OCI-LY7 (cell line): ENCODE data around the gene GMNN. TPM values are rescaled to one million over a fixed set of nuclear protein-coding genes. Genes with fewer than 3 reads are reported as not detected.

ENCODE experiments used
- BruUV-seq: library from RNA; stranded (reverse); fragments of 400-500 nt; replicated peaks from 2 replicates; lab custom pipeline; 2021; lab: Mats Ljungman, UMichigan
- CTCF ChIA-PET: fragments of 300-600 bp; sonication (Branson Sonifier 250); formaldehyde crosslinking; loops from one replicate; lab custom pipeline; 2022; ENCODE audit warnings: antibody characterized with exemption; ENCODE audit not compliant: unreplicated experiment; lab: Charles Lee
- POLR2A ChIA-PET: fragments of 300-600 bp; sonication (Branson Sonifier 250); formaldehyde crosslinking; loops from one replicate; lab custom pipeline; 2022; ENCODE audit warnings: antibody characterized with exemption; lab: Charles Lee
- DNase-seq: peaks from one replicate; pipeline ENCODE4 v3.0.0-alpha.2; 2015; ENCODE audit warnings: low spot score
- H2AFZ ChIP-seq: fragments of 200-600 bp; sonication (generic), shearing (Covaris generic); 2 replicates; pipeline ENCODE4 v1.6.1; 2014; ENCODE audit warnings: mild to moderate bottlenecking, antibody characterized with exemption, low read length, moderate library complexity
- H3K27ac ChIP-seq: fragments of 200-600 bp; sonication (generic); 2 replicates; pipeline ENCODE4 v1.5.1; 2014; ENCODE audit warnings: mixed run types, low read depth, mild to moderate bottlenecking, moderate library complexity, low read length, inconsistent platforms; ENCODE audit not compliant: poor library complexity, severe bottlenecking
- H3K36me3 ChIP-seq: fragments of 200-600 bp; sonication (generic); 2 replicates; pipeline ENCODE4 v1.6.1; 2014; ENCODE audit warnings: mild to moderate bottlenecking, antibody characterized with exemption, low read length, moderate library complexity, mixed read lengths; ENCODE audit not compliant: insufficient read depth
- H3K4me1 ChIP-seq: fragments of 200-600 bp; sonication (generic); 2 replicates; pipeline ENCODE4 v1.5.1; 2014; ENCODE audit warnings: mild to moderate bottlenecking, low read length; ENCODE audit not compliant: insufficient read depth, poor library complexity, severe bottlenecking
- H3K4me2 ChIP-seq: fragments of 200-600 bp; sonication (generic); 2 replicates; pipeline ENCODE4 v1.6.1; 2014; ENCODE audit warnings: mild to moderate bottlenecking, low read length
- H3K4me3 ChIP-seq: fragments of 200-600 bp; sonication (generic); 2 replicates; pipeline ENCODE4 v1.5.1; 2014; ENCODE audit warnings: mild to moderate bottlenecking, low read depth, low read length; ENCODE audit not compliant: poor library complexity, severe bottlenecking
- H3K79me2 ChIP-seq: fragments of 200-600 bp; sonication (generic); 2 replicates; pipeline ENCODE4 v1.6.1; 2016; ENCODE audit warnings: low read depth, mild to moderate bottlenecking, low read length, moderate library complexity, mixed read lengths; ENCODE audit not compliant: insufficient read depth
- H3K9me2 ChIP-seq: fragments of 200-600 bp; sonication (generic); 2 replicates; pipeline ENCODE4 v1.6.1; 2016; ENCODE audit warnings: mild to moderate bottlenecking, low read length, mixed read lengths; ENCODE audit not compliant: insufficient read depth
- H3K9me3 ChIP-seq: fragments of 200-600 bp; sonication (generic); 2 replicates; pipeline ENCODE4 v1.6.1; 2014; ENCODE audit warnings: mild to moderate bottlenecking, mixed run types, low read length, mixed read lengths
- H4K20me1 ChIP-seq: fragments of 200-600 bp; sonication (generic); 2 replicates; pipeline ENCODE4 v1.6.1; 2014; ENCODE audit warnings: mild to moderate bottlenecking, antibody characterized with exemption, low read length, moderate library complexity, mixed read lengths; ENCODE audit not compliant: insufficient read depth
- CTCF ChIP-seq: fragments of 200-600 bp; sonication (generic); conservative IDR thresholded peaks from 2 replicates; pipeline ENCODE4 v1.5.1; 2014; ENCODE audit warnings: mild to moderate bottlenecking, antibody characterized with exemption, low read length, moderate library complexity, mixed read lengths
- EZH2phosphoT487 ChIP-seq: fragments of 200-600 bp; sonication (generic); IDR thresholded peaks from 2 replicates; pipeline ENCODE4 v1.6.1; 2018; ENCODE audit warnings: low read depth, borderline replicate concordance, mild to moderate bottlenecking, mixed run types, antibody characterized with exemption, low read length, moderate library complexity, mixed read lengths
- intact Hi-C: fragments of 100-400 bp; cut with micrococcal nuclease; formaldehyde crosslinking; loops from one replicate; pipeline ENCODE4 v1.10.0; 2022; ENCODE audit not compliant: unreplicated experiment
- total RNA-seq, 2 experiments: library from RNA; depleted of rRNA in 1 of 2; stranded (reverse); fragments of >200 nt in 1 of 2; shearing (Covaris generic) in 1 of 2; gene quantifications; 2 replicates each; pipeline ENCODE4 v1.2.3, GENCODE V29; 2014 to 2022

The GMNN gene
- total RNA-seq, 2 experiments from 2014 or later: 101 to 120 TPM

GRCh38 chr6:24799541-24799915 is 24.8 kb downstream of the GMNN start:
- POLR2A ChIA-PET: interaction anchor here (0.7 to 1.9 kb wide), 2 partner anchors 9 to 265 kb away, joined by 4 to 6 read pairs; no protein-coding TSS in a partner anchor
- no peak for DNase-seq
- CTCF ChIA-PET: no interaction called here
- Histone ChIP-seq H3K9me2 (no peaks in the 10 kb centered on the region), H4K20me1 (no peaks in the 10 kb centered on the region), H3K79me2 (no peaks in the 10 kb centered on the region), H3K4me3 (no peak overlapping the region), H3K36me3 (peaks cover 3% of the 10 kb centered on the region; the same call in 1 of the 2 replicates), H3K4me1 (no peaks in the 10 kb centered on the region), H3K27ac (no peak overlapping the region), H2AFZ (no peak overlapping the region), H3K9me3 (no peaks in the 10 kb centered on the region), H3K4me2 (no peak overlapping the region)
- TF ChIP-seq CTCF: no peak
- TF ChIP-seq EZH2phosphoT487: no peak
- BruUV-seq: no TSS peak
- intact Hi-C loops: no loop called here

GRCh38 chr6:24802271-24803059 is 27.7 kb downstream of the GMNN start:
- Histone ChIP-seq H2AFZ (no peak overlapping the region), H3K36me3 (peaks cover 29% of the 10 kb centered on the region), H3K79me2 (no peaks in the 10 kb centered on the region), H3K4me3 (no peak overlapping the region), H3K9me2 (no peaks in the 10 kb centered on the region), H3K4me2 (no peak overlapping the region), H3K9me3 (no peaks in the 10 kb centered on the region), H3K4me1 (no peaks in the 10 kb centered on the region), H4K20me1 (no peaks in the 10 kb centered on the region), H3K27ac (no peak overlapping the region)
- TF ChIP-seq EZH2phosphoT487: no peak
- intact Hi-C loops: no loop called here
- ChIA-PET CTCF (no interaction called here), POLR2A (interaction anchor here (0.6 kb wide), 2 partner anchors 40 to 66 kb away, joined by 3 to 4 read pairs; no protein-coding TSS in a partner anchor)
- BruUV-seq: no TSS peak
- no peak for DNase-seq

DNA sequence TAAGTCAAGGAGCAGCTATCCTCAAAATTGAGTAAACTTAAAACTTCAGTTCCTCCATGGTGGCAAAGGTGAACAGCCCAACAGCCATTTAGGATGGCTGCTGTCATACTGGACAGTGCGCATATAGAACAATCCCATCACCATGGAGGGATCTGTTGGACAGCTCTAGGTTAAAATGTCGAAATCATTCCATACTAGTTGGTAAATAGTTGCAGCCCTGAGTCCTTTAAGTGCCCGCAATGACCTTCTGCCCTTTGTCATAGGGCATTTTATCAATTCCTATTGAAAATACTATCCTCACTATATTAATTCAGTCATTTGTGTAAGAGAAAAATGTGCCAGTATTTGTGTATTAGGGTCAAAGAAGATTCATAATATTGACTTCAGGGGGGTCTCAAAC is 32.8 kb downstream of the GMNN start:
- BruUV-seq: no TSS peak
- Histone ChIP-seq H3K4me3 (no peak overlapping the region), H3K4me1 (no peaks in the 10 kb centered on the region), H3K9me2 (no peaks in the 10 kb centered on the region), H3K79me2 (no peaks in the 10 kb centered on the region), H3K36me3 (peaks cover 53% of the 10 kb centered on the region), H2AFZ (no peak overlapping the region), H3K27ac (no peak overlapping the region), H3K9me3 (no peaks in the 10 kb centered on the region), H3K4me2 (no peak overlapping the region), H4K20me1 (no peaks in the 10 kb centered on the region)
- ChIA-PET POLR2A (interaction anchor here (1.0 kb wide), 1 partner anchor 175 kb away, joined by 3 read pairs; no protein-coding TSS in a partner anchor), CTCF (no interaction called here)
- intact Hi-C loops: no loop called here
- DNase-seq: no peak
- TF ChIP-seq CTCF: no peak
- no peak for TF ChIP-seq EZH2phosphoT487
